ENCODE results near the gene PKLR.
"Not testable (repeated sequence)": the region's sequence is repeated elsewhere in the genome, so short reads cannot be mapped to it uniquely, and the experiment has no call there.

The PKLR gene

DNA sequence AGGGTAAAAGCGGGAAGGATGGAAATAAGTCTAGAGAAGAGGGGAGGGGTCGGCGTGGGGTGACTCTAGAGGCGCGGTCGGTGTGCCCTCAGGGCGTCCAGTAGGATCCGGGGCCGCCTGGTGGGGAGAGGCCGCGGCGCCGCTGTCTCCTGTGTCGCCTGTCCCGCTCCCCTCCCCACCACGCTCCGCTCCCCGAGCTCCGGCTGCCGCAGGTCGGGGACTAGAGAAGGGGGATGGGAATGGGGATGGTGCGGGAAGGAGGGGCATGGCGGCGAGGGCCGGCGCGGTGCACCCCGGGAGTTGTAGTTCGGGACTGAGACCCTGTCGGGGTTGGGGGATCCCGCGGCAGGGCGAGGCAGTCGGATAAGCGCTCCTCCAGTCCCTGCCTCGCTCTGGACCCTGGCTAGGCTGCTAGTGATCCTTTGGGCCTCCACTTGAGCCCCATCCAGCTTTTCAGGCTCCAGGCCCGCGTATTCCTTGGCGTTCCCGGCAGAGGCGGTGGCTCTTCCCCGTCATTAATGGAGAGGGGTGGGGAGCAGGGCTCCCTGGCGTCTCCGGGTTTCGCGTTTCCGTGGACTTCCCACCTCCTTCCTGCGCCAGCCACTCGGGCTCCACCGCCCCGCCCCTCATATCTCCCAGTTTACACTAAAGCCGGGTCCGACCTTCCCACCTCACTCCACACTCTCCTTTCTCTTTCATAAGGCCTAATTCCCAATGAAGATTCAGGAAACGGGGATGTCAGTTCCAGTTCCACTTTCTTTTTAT, 45.8 kb downstream of the PKLR start, which contains the start of gene ENTREP3:
TSS of gene ENTREP3 (minus strand) at position 241 of the 765 bp plus-strand sequence. CDS start 606 bp downstream, outside the sequence.
- peak in 1 of 2 experiments; percentile 44 for DNase-seq (ENCODE audit: low read depth in 2 of 2)

DNA sequence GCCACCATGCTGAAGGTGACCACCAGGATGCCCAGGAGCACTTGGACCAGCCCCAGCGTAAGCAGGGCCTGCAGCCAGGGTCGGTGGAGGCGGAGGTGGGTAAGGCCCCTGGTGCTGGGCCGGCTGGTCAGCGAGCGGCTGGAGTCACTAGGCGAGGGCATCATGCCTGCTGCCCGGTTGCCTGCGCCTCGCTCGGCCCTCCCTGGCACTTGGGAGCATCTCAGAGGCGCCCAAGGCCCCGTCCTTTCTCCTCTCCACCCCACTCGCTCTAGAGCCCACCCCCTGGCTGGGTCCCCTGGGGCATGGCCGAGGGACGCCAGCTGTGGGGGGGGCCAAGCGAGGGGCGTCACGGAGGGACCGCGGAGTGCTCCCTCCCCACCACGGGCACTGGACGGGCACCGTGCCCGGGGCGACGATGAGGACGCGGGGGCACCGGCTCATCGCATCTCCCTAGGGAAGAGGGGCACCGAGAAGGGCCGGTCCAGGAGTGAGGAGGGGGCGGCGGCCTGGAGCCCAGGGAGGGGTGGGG, 46.5 kb downstream of the PKLR start:
- DNase-seq (ENCODE audit: low read depth in 2 of 2), result no peak

DNA sequence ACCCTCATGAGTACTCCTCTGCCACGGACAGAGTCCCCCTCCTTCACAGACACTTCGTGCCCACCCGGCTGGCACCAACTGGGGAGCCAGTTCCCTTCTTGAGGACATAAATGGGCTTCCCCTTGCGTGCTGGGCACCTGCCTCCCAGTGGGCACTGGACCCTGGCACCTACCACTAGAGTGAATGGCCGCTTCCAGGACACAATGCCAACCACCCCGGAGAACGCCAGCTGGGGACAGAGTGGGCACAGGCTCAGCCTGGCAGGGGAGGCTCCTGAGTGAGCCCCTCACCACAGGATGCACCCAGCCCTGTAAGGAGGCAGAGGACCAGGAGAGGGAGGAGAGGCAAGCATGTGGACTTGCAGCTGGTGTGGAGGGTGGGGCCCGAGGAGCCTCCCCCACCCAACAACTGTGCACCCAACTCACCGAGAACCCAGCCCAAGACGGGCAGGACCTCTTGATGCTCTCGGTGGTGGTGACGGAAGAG, 47.0 kb downstream of the PKLR start:
- no peak for DNase-seq (ENCODE audit: low read depth in 2 of 2)

DNA sequence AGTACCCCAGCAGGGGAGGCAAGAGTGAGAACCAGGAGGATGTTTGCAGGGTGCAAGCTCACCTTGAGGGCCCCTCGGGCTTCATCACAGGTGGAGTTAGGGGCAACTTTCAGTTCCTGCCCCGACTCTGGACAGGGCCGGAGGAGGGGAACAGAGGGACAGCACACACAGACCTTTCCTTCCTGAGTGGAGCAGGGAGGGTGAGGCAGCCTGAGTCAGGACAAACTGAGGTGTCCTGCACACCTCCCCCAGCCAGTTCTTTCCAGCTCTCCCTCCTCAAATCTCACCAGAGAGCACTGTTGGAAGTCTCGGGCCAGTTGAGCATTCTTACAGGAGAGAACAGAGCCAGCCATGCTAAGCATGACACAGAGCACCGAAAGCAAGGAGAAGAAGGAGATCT, 47.4 kb downstream of the PKLR start:
- DNase-seq (ENCODE audit: low read depth in 2 of 2), result no peak

DNA sequence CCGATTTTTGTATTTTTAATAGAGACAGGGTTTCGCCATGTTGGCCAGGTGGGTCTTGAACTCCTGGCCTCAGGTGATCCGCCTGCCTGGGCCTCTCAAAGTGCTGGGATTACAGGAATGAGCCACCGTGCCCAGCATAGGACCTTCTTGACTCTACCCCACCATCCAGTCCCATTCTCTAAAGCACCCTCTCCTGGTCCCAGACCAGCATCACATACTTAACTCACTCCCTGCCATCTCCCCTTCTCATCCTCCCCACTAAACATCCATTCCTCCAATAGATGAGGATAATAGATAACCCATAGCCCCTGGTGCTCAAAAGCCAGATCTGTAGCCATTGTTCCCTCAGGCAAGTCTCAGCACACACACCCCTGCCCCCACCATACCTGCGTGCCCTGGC, 48.0 kb downstream of the PKLR start:
- DNase-seq (ENCODE audit: low read depth in 2 of 2), result no peak

DNA sequence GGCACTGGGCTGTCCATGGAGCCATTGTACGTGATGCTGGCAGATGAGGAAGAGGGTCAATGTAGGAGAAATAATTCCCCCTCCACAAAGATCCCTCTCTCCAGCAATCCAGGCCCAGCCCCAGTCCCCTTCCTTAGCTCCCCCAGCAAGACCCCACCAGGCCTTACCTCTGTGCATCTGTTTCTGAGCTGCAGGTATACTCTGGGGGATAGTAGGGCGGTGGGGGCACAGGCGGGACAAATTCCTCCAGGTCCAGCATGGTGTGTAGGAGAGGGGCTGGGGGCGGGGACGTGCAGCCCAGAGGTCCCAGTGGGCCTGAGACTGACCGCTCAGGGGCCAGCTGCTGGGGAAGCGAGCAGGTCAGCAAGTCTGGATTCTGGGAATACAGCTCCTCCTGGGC, 49.7 kb downstream of the PKLR start:
- DNase-seq (ENCODE audit: low read depth in 2 of 2), result no peak

DNA sequence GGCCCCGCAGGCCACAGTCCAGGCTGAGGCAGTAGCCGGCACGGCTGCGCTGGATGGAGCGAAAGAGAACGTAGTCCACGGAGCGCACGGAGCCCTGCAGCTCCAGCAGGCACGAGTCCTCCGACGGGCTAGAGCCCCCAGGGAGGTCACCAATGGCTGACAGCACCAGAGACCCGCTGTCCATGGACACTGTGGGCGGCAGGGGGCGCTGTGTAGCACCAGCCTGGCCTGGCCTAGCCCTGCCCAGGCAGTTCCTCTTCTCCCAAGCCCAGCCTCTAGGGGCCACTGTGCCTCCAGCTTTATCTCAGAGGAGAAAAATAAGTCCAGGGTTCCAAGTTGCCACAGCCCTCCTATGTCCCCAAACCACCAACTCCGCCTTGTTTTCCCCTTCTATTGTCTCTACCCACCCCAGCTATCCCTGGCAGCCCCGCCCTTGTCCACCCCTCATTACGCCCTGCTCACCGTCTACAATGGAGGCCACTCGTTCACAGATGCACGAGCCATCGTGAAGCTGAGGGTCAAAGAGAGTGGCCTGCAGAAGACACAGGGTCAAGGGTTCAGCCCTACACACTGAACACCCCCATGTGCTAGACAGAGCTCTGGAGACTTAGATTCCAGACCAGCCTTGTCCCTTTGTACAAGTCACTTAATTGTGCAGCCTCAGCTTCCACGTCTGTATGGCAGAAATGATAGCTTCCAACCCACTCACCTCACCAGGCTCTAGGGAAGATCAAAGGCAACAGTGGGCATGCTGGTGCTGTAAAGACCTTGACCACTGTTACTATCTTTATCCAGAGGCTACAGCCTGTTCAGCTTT, 50.4 kb downstream of the PKLR start:
- DNase-seq (ENCODE audit: low read depth in 2 of 2), result peak; percentile 77 to 78

DNA sequence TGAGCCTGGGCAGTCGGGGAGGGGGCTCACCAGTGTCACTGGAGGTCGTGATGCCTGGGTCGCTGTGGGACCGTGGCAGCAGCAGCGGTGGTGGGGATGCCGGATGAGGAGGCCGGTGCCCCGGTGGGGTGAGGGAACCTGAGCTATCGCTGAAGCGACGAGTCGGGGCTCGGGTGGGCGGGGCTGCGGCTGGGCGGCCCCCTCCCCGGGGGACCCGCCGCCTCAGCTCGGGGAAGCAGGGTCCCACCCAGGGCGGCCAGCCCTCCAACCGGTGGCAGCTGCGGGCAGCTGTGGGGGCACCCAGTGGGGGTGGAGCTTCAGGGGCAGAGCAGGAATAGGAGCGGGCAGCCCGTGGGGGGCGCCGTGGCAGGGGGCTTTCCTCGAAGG, 51.0 kb downstream of the PKLR start:
- DNase-seq (ENCODE audit: low read depth in 2 of 2), result no peak

DNA sequence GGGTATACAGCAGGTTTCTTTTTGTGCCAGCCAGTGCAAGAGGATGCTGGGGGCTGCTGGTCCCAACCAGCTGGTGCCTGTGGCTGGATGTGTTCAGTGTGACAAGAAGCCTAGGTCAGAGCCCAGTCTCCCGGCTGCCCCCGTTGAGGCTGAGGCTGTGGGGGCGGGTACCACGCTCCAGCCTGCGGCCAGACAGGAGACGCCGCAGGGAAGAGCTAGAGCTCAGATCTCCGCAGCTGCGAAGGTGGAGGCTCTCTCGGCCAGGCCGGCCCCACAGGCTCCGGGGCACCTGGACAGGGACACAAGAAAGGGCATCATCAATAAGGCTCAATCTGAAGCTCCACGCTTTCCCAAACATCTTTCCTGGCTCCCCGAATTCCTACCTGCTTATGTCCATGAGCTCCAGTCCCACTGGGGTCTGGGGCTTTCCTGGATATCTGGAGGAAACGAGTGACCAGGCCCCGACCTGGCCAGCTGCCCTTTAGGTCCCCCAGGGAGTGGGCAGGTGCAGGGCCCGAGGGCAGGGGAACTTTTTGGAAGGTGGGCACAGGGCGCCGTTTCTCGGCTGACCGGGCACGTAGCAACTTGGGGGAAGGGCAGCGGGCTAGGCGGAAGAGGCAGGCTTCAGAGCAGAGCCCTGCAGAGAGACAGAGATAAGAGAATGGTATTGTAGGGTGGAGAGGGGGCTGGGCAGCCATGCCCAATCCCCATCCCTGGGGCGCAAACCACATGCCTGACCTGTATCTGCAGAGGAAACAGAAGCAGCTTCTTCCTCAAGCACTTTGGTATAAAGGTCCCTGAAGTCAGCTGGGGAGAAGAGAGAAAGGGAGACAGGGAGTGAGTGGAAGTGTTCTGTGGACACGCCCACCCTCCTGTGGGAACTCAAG, 53.3 kb downstream of the PKLR start:
- DNase-seq (ENCODE audit: low read depth in 2 of 2), result no peak

DNA sequence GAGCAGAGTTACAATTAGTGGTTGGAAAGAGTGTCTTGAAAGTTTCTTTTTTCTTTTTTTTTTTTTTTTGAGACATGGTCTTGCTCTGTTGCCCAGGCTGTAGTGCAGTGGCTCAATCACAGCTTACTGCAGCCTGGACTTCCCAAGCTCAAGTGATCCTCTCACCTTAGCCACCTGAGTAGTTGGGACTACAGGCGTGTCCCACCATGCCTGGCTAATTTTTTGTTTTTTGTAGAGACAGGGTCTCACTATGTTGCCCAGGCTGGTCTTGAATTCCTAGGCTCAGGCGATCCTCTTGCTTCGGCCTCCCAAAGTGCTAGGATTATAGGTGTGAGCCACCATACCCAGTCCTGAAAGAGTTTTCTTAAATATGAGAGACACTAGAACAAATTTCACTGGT, 54.4 kb downstream of the PKLR start:
- DNase-seq (ENCODE audit: low read depth in 2 of 2), result not testable (repeated sequence)

DNA sequence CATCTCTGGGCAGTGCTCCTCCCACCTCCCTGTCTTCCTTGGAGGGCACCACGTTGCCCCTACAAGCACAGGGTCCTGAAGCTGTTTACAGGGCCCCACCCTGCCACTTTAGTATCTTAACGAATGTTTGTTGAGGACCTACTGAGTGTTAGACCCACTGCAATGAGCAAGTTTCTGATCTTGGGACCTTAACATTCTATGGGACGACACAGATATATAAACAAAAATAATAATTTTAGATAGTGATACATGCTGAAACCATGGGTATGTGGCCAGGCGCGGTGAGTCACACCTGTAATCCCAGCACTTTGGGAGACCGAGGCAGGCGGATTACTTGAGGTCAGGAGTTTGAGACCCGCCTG, 56.1 kb downstream of the PKLR start:
- DNase-seq (ENCODE audit: low read depth in 2 of 2), result no peak

DNA sequence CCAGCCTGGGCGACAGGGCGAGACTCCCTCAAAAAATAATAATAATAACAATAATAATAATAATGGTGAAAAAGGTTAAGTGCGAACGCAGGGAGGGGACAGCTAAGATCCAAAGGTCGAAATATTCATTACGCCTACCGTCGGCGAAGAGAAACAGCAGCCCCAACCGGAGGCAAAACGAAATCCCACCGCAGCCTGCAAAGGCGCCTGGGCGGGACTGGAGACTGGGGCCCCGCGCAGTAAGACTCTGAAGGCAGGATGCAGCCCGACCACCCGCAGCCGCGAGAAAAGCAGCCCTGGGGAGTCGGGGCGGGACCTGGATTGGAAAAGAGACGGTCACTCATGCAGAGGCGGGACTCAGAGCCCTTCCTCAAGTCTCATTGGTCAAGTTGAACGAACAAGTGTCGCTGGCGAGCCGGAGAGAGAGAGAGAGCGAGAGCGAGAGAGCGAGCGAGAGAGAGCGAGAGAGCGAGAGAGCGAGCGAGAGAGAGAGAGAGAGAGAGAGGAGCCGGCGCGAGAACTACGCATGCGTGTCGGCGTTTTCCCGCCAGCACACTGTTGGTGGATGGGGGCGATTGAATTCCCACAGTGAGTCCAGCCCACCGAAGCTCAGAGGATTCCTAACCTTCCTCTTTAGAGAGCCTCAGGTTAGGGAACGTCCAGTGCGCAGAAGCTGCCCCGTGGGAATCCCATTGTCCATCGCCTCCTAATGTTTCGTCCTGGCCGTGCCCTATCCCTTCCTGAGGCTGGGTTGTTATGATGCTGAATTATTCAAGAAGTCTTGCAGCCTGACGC, 56.7 kb downstream of the PKLR start:
- DNase-seq (ENCODE audit: low read depth in 2 of 2), result peak; percentile 100

DNA sequence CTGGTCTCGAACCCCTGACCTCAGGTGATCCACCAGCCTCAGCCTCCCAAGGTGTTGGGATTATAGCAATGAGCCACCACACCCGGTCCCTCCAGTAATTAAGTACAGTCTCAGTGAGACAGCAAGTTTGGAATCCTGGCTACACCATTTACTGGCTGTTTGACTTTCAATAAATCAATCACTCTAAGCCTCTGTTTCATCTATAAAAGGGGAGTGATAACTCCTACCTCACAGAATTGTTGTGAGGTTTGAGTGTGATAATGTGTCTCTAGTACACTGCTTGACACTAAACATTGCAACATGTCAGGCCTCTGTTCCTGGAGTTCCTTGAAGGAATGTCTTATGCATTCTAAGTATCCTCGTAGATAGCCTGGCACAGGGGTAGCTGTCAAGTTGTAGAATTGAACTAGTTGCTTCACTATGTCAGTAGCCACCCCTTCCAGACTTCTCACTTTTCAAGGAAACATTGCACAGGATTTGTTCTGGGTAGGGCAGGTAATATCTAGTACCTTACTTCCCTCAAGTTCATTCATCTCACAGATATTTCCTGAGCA, 58.4 kb downstream of the PKLR start:
- no peak for DNase-seq (ENCODE audit: low read depth in 2 of 2)

DNA sequence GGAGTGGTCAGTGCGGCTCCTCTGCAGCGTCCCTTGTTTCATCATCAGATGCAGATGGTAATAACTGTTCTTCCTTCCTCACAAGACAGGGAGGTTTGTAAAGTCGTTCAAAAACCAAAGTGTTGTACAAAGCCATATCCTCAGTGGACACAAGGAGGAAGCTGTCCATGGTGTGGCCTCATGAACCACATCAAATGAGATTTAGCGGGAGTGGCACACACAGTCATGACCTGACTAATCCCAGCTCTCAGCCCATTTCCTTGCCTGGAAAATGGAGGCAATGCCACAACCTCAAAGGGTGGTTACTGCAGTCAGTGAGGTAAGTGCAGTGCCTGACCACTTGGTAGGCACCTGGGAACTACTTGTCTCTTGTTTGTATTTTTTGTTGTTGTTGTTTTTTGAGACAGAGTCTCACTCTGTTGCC, 59.4 kb downstream of the PKLR start:
- no peak for DNase-seq (ENCODE audit: low read depth in 2 of 2)

DNA sequence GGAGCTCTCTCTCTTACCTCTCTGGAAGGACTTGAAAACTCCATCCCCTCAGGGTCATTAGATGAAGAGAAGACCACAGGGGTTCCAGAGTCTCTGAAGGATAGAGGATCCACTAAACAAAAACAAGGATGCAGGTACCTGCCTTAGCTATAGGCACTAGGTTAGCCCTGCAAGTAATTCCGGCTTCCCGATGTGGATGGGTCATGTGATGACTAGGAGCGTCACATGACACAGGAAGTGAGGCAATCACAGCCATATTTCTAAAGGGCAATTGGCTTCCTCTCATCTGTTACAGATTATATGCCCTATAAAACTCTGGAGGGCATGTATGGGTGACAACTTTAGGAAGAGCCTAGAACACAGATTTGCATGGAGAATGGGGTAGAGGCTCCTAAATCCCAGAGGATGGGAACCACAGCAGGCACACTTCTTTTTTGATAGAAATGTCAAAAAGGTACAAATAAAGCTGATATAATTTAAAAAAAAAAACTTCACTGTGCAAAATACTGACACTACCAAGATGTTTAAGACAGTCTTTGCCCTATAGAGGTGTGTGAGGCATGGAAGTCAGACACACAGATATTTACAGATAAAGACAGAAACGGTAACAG, 60.1 kb downstream of the PKLR start:
- DNase-seq (ENCODE audit: low read depth in 2 of 2), result peak; percentile 76 to 77
